Cardiac muscle cell (in vitro differentiated cells and primary cell): ENCODE data around the gene SCD5. TPM values are rescaled to one million over a fixed set of nuclear protein-coding genes. Genes with fewer than 3 reads are reported as not detected.

ENCODE experiments used
- DNase-seq, 2 donors: peaks; one replicate each; pipeline versions ENCODE4 v3.0.0 to v3.0.0-alpha.2; 2010 to 2017; ENCODE audit warnings: low read depth in 1 of 2, low spot score in 1 of 2
- H3K27ac ChIP-seq: fragments of 200-600 bp; sonication (generic); 2 replicates; pipeline ENCODE4 v1.5.1; 2016
- H3K27me3 ChIP-seq: fragments of 200-600 bp; sonication (generic); 2 replicates; pipeline ENCODE4 v1.6.0; 2016; ENCODE audit warnings: control low read depth
- H3K36me3 ChIP-seq: fragments of 200-600 bp; sonication (generic); 2 replicates; pipeline ENCODE4 v1.5.1; 2016; ENCODE audit warnings: control low read depth
- H3K4me1 ChIP-seq: fragments of 200-600 bp; sonication (generic); 2 replicates; pipeline ENCODE4 v1.8.1; 2017; ENCODE audit warnings: low read depth, mild to moderate bottlenecking, mixed run types
- H3K4me3 ChIP-seq: fragments of 200-600 bp; sonication (generic); 2 replicates; pipeline ENCODE4 v1.5.1; 2016; ENCODE audit warnings: mild to moderate bottlenecking
- H3K9me3 ChIP-seq: fragments of 200-600 bp; sonication (generic); 2 replicates; pipeline ENCODE4 v1.5.1; 2017; ENCODE audit warnings: low read depth, mild to moderate bottlenecking, control low read depth
- CTCF ChIP-seq: IDR thresholded peaks from 2 replicates; pipeline ENCODE4 v1.5.1; 2012; ENCODE audit warnings: low read depth, mild to moderate bottlenecking, low read length
- polyA plus RNA-seq: library from polyadenylated mRNA; unstranded; fragments of >200 nt; fragmentation: Nextera tagmentation; extraction: Ambion mirVana; gene quantifications from 2 replicates; pipeline ENCODE4 v1.2.1, GENCODE V29; 2016
- total RNA-seq: library from RNA; depleted of rRNA; stranded (reverse); fragments of >200 nt; gene quantifications from 2 replicates; pipeline ENCODE4 v1.2.3, GENCODE V29; 2016

SCD5 gene
- total and polyA plus RNA-seq, 2 experiments from 2014 or later, result 3.7 to 4.7 TPM

GRCh38 chr4:82790060-82790660 is 8.4 kb downstream of the SCD5 start:
- no peak overlapping the region for H3K4me3 ChIP-seq
- H3K4me1 ChIP-seq, result no peaks in the 10 kb centered on the region
- H3K27ac ChIP-seq, result no peak overlapping the region
- no peak for TF ChIP-seq CTCF
- H3K9me3 ChIP-seq, result no peaks in the 10 kb centered on the region
- peaks cover 70% of the 10 kb centered on the region for H3K27me3 ChIP-seq
- H3K36me3 ChIP-seq, result no peaks in the 10 kb centered on the region
- DNase-seq, result no peak

GRCh38 chr4:82789025-82789776 is 9.4 kb downstream of the SCD5 start:
- Histone ChIP-seq H3K27me3 (peaks cover 62% of the 10 kb centered on the region), H3K4me3 (no peak overlapping the region), H3K4me1 (no peaks in the 10 kb centered on the region), H3K36me3 (no peaks in the 10 kb centered on the region), H3K9me3 (no peaks in the 10 kb centered on the region), H3K27ac (no peak overlapping the region)
- no peak for TF ChIP-seq CTCF
- no peak for DNase-seq

- DNase-seq, result peak in 1 of 2 donors; percentile 39
Observed at GRCh38 chr4:82787342-82787741, 11.3 kb downstream of the SCD5 start.

GRCh38 chr4:82786828-82787227 is 11.8 kb downstream of the SCD5 start:
- no peaks in the 10 kb centered on the region for H3K36me3 ChIP-seq
- TF ChIP-seq CTCF, result no peak
- peaks cover 38% of the 10 kb centered on the region for H3K27me3 ChIP-seq
- no peak for DNase-seq
- H3K27ac ChIP-seq, result no peak overlapping the region
- no peak overlapping the region for H3K4me3 ChIP-seq
- H3K9me3 ChIP-seq, result no peaks in the 10 kb centered on the region
- H3K4me1 ChIP-seq, result no peaks in the 10 kb centered on the region

More at GRCh38 chr4:82787342-82787741, 11.3 kb downstream of the SCD5 start:
- Histone ChIP-seq H3K4me1 (no peaks in the 10 kb centered on the region), H3K27ac (no peak overlapping the region), H3K27me3 (peaks cover 43% of the 10 kb centered on the region), H3K4me3 (no peak overlapping the region), H3K9me3 (no peaks in the 10 kb centered on the region), H3K36me3 (no peaks in the 10 kb centered on the region)
- TF ChIP-seq CTCF, result no peak

GRCh38 chr4:82785611-82786400 is 12.8 kb downstream of the SCD5 start:
- DNase-seq, result peak in 1 of 2 donors; percentile 93
- no peak for TF ChIP-seq CTCF
- H3K27me3 ChIP-seq, result peaks cover 28% of the 10 kb centered on the region
- peaks cover 4% of the 10 kb centered on the region for H3K4me1 ChIP-seq
- no peak overlapping the region for H3K27ac ChIP-seq
- no peaks in the 10 kb centered on the region for H3K9me3 ChIP-seq
- no peak overlapping the region for H3K4me3 ChIP-seq
- H3K36me3 ChIP-seq, result no peaks in the 10 kb centered on the region
